ENCODE data around the gene GPR33.

GPR33 gene

DNA sequence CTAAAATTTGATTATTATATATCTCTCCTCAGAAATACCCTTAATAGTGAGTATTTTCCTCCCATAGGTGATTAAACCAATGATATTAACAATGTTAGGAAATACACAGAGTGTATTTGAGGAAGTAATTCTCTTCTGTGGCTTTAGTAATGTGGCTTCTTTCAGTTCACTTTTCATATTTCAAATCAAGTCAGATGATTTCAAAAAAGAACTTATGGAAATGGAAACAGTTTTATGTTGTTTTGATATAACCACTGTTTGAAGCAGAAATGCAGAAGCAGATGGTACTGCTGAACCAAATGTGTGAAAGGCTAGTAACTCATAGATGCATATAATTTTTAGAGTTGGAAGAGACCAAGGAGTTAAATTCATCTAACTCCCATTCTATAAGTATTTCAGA, 1.9 kb upstream of the GPR33 start:
- CTCF ChIA-PET: no interaction called here
- TF ChIP-seq, protein P1, sequence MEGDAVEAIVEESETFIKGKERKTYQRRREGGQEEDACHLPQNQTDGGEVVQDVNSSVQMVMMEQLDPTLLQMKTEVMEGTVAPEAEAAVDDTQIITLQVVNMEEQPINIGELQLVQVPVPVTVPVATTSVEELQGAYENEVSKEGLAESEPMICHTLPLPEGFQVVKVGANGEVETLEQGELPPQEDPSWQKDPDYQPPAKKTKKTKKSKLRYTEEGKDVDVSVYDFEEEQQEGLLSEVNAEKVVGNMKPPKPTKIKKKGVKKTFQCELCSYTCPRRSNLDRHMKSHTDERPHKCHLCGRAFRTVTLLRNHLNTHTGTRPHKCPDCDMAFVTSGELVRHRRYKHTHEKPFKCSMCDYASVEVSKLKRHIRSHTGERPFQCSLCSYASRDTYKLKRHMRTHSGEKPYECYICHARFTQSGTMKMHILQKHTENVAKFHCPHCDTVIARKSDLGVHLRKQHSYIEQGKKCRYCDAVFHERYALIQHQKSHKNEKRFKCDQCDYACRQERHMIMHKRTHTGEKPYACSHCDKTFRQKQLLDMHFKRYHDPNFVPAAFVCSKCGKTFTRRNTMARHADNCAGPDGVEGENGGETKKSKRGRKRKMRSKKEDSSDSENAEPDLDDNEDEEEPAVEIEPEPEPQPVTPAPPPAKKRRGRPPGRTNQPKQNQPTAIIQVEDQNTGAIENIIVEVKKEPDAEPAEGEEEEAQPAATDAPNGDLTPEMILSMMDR (IDR thresholded peaks at IDR 0.05; ENCODE audit: insufficient read depth, low read length, missing control alignments): no peak
- H3K4me3 ChIP-seq (ENCODE audit: low read depth, low read length): no peak overlapping the region
- POLR2A ChIA-PET: no interaction called here
- no peak for DNase-seq (ENCODE audit: low read depth, low spot score)

DNA sequence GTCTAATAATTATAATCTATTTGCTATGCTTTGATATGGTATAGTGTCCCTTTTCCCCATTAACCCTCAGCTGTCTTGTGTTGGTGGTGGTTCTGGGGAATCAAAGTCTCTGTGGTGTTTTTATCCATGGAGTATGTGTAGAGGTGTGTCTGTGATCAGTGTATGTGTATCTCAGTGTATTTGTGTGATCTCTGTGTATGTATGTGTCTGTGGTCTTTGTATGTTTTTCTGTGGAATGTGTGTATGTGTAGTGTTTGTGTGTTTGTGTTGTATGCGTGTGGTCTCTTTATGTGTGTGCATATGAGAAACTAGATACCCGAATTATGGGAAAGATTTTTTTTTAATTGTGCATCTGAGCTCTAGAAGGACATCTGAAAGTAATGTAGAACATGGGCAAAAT, 1.1 kb downstream of the GPR33 start:
- ChIA-PET POLR2A (no interaction called here), CTCF (no interaction called here)
- no peak overlapping the region for H3K4me3 ChIP-seq (ENCODE audit: low read depth, low read length)
- DNase-seq (ENCODE audit: low read depth, low spot score): no peak
- TF ChIP-seq, protein P1 (IDR thresholded peaks at IDR 0.05; ENCODE audit: insufficient read depth, low read length, missing control alignments): no peak

DNA sequence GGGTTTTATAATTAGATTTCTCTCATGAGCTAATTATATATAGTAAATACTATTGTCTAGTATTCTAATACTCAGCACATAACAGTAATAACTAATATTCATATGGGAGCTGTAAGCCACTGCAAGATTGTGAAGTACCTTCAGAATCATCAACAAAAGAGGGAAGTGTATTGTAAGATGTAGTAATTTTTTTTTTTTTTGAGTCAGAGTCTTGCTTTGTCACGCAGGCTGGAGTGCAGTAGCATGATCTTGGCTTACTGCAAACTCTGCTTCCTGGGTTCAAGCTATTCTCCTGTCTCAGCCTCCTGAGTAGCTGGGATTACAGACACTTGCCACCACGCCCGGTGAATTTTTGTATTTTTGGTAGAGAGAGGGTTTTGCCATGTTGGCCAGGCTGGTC, 3.1 kb downstream of the GPR33 start:
- no peak for DNase-seq (ENCODE audit: low read depth, low spot score)
- TF ChIP-seq, protein P1 (IDR thresholded peaks at IDR 0.05; ENCODE audit: insufficient read depth, low read length, missing control alignments): no peak
- ChIA-PET CTCF (no interaction called here), POLR2A (no interaction called here)
- no peak overlapping the region for H3K4me3 ChIP-seq (ENCODE audit: low read depth, low read length)

DNA sequence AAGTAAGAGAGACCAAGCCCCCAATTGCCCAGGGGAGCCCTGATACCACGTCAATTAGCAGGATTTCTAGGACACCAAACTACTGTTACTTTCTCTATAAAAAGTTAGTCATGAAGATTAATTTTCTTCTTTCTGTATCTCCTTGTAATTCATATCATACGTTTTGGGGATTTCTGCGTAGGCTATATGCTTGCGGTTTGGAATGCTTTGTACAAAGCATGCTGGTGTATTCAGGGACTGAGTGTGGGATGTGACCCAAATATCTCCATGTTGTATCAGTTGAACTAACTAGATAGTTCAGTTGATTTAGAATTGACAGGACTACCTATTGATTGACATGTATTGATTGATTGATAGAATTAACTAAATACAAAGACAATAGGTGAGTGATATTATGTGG, 7.7 kb downstream of the GPR33 start:
- ChIA-PET CTCF (interaction anchor here (1.5 kb wide), 1 partner anchor 25 kb away, joined by 3 read pairs; no protein-coding TSS in a partner anchor), POLR2A (no interaction called here)
- DNase-seq (ENCODE audit: low read depth, low spot score): no peak
- TF ChIP-seq, protein P1 (IDR thresholded peaks at IDR 0.05; ENCODE audit: insufficient read depth, low read length, missing control alignments): no peak
- no peak overlapping the region for H3K4me3 ChIP-seq (ENCODE audit: low read depth, low read length)

DNA sequence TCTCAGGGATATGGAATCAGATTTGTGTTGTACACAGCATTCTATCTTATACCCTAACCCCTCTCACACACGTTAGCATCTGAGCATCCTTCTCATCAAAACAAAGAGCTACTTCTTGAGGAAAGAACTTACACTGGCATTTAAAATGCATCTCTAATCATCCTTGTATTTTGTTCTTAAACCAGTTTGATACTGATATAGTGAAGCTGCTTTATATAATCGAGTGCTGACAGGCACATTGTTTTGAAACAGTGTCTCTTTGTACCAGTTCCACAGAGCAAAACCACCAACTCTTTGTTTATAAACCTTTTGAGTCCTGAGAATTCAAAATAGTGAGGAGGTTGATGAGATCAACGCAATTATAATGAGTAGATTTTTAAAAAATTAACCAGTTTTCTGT, 8.8 kb downstream of the GPR33 start:
- no peak for DNase-seq (ENCODE audit: low read depth, low spot score)
- H3K4me3 ChIP-seq (ENCODE audit: low read depth, low read length): no peak overlapping the region
- POLR2A ChIA-PET: no interaction called here
- TF ChIP-seq, protein P1 (IDR thresholded peaks at IDR 0.05; ENCODE audit: insufficient read depth, low read length, missing control alignments): no peak
- CTCF ChIA-PET: interaction anchor here (1.1 kb wide), 1 partner anchor 31 kb away, joined by 3 read pairs; no protein-coding TSS in a partner anchor

DNA sequence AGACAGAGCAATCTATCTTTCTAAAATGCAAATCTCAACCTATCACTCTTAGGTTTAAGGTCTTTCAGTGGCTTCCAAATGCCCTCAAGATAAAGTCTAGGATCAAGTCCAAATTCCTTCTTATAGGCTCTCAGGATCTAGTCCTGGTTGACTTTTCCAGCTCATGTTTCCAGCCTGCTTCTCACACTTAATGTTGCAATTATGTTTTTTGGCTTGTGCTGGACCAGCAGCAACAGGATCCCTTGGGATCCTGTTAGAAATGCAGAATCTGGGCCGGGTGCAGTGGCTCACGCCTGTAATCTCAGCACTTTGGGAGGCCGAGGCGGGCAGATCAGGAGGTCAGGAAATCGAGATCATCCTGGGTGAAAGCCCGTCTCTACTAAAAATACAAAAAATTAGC, 10.6 kb downstream of the GPR33 start:
- no peak overlapping the region for H3K4me3 ChIP-seq (ENCODE audit: low read depth, low read length)
- TF ChIP-seq, protein P1 (IDR thresholded peaks at IDR 0.05; ENCODE audit: insufficient read depth, low read length, missing control alignments): no peak
- DNase-seq (ENCODE audit: low read depth, low spot score): no peak
- ChIA-PET POLR2A (no interaction called here), CTCF (interaction anchor here (1.6 kb wide), 1 partner anchor 27 kb away, joined by 3 read pairs; no protein-coding TSS in a partner anchor)

All from AG04449 (cell line).